ENCODE data around the gene CELF2.

- TF ChIP-seq CTCF (conservative IDR thresholded peaks at IDR 0.05; ENCODE audit: low read depth, low read length): no peak
- TF ChIP-seq EZH2 (IDR thresholded peaks at IDR 0.05; ENCODE audit: borderline replicate concordance, low read depth, low read length, poor library complexity, severe bottlenecking): no peak
These were observed 140.4 kb downstream of the CELF2 start for GRCh38 chr10:11158080-11158479.
